Brain pericyte (primary cell): ENCODE results near the gene PPP2R5C.
A peak's percentile ranks its signal among the peaks of the same experiment; 100 is the strongest.

Experiments used
- DNase-seq: peaks from one replicate; pipeline ENCODE4 v3.0.0-alpha.2; 2012; ENCODE audit warnings: low read depth, low spot score

PPP2R5C gene

DNA sequence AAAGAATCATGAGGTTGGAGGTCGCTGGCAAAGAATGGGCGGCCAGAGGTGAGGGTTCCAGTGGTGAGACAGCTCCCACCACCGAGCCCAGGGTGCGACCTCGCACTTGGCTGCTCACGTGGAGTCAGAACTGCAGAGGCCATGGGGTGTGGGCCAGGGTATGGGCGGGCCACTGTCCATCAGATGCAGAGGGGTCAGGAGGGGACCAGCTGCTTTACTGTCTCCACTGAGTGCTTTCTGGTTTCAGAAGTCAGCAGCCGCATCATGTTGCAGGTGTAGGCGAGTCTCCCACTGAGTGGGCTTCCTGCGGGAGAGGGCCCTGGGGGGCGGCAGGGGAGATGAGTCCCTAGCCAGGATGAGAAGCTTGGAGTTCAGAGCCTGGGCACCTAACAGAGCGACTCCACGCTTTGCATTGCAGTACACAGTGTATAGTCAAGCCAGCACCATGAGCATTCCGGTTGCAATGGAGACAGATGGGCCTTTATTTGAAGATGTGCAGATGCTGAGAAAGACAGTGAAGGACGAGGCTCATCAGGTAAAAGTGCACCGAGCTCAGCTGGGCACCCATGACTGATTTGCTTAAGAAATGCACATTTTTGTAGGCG lies 156.0 kb downstream of the PPP2R5C start:
- DNase-seq = no peak

DNA sequence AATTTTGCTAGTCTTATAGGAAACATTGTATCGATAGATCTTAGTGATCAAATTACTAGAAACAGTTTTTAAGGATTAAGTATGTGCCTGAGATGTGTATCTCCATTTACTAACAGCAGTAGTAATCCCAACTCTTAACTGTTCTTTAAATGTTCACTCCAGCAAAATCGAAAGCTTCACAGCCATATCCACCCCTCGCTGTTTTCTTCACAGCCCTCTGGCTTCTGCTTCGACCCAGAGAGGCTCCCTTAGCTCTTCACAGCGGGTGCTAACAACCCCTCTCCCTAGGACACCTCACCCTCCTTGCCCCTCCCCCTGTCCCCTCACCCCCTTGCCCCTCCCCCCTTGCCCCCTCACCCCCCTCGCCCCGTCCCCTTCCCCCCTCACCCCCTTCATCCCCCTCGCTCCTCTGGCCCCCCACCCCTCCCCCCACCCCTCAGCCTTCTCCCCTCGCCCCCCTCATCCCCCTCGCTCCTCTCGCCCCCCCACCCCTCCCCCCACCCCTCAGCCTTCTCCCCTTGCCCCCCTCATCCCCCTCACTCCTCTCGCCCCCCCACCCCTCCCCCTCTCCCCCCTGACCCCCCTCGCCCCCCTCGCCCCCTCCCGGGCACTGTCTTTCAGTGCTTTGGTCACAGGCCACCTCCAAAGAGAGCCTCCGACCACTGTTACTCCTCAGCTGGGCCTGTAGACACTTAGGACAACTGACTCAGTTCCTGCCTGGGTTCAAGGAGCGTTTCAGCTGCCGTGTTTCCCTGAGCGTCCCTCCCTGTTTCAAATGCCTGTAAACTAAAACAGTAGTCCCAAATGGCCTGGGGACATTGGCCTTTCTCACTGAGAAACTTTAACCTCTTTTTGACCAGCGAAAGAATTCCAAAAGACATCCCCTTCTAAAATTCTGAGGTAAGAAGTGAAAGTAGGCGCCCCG lies 156.8 kb downstream of the PPP2R5C start:
- DNase-seq = no peak

DNA sequence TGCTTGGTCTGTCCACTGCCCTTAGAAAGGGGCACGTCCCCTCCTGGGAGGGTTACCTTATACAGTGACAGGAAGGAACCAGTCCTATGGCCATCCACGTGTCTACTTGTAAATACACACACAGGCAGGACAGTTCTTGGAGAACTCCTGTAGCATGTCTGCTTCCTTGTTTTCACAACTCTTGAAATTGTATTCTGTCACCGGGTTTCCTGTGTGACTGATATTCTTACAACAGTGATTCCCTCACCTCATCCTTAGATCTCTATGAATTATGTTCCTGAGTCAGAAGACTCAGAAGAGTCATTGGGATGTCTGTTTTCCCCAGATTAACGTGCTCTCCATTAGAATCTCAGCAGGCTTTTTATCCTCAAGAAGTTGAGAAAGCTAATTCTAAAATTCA lies 158.8 kb downstream of the PPP2R5C start:
- no peak for DNase-seq

DNA sequence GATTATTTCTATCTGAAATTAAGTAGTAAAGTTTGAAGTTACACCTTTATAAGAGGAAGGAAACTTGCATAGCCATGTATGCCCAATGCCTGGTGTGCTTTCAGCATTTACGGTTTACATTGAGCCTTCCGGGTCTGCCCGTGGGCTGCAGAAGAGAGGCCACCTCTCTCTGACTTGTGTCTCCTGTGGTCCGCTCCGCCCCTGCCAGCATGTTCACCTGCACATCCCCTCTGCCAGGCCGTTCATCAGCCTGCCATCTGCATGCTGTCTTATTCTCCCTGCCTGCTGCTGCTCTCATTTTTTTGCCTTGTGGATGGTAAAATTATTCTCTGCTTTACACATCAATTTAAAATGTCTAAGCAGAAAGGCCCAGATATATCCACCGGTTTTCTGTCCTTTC lies 161.4 kb downstream of the PPP2R5C start:
- DNase-seq = no peak

DNA sequence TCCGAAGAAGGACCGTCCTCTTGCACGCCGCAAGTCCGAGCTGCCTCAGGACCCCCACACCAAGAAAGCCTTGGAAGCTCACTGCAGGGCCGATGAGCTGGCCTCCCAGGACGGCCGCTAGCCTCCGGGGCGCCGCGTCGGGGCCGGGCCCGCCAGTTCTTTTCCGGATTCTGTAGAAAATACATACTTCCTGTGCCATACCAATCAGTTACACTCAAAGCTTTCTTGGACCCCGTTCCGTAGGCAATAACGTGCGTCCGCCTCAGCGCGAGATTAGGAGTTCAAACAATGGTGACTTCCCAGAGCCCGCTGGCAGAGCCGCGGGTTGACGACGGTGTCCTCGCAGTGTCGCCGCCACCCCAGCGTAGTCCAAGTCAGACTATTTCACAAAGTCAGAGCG lies 163.6 kb downstream of the PPP2R5C start:
- no peak for DNase-seq

DNA sequence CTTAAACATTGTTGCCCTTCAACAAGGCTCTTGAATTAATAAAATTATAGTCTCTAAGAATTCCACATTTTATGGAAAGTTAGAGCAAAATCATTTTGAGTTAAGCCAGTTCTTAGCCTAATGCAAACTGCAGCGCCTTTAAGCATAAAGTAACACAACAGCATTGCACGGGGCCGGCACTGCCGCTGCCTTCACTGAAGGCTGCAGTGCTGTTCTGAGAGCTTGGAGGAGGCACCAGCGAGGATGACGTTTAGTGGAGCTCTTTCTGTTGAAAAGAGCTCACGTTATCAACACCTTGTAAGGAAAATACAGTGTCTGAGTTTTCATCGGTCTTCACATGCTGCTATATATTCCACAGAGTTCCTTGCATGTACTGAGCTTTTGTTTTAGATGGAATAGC lies 164.6 kb downstream of the PPP2R5C start:
- DNase-seq = no peak

DNA sequence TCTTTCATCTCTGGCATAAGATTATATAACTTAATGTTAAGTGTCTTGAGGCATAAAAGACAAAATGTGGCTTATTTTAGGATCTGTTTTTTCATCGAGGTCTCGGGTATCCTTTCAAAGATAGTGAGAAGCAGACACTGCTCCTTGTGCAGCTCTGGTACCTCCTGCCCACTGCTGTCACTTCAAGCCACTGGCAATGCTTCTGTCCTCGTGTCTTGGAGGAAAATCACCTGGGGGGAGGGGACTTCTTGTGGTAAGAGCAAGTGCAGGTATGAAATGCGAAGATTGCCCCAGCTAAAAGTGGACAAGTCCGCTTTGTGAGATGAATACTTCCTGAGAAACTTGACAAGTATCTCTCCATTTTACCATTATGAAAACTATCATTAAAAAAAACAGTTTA lies 165.1 kb downstream of the PPP2R5C start:
- DNase-seq = no peak

DNA sequence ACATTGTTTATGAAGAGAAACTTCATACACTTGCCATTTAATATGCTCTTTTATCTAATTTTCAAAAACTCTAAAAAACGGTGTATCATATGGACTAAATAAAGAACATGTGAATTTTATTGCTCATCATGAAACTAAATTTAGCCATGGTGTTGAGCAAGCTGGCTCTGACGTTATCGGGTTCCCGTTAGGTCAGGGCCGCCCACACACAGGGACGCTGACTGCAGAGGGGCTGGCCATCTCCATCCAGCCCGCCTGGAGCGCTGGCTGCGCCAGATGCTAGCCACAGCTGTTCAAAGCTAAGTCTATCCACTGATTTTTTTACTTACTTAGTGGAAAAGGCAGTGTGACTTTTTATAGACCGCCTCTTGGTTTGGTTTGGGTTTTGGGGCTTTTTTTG lies 166.3 kb downstream of the PPP2R5C start:
- peak; percentile 96 for DNase-seq

DNA sequence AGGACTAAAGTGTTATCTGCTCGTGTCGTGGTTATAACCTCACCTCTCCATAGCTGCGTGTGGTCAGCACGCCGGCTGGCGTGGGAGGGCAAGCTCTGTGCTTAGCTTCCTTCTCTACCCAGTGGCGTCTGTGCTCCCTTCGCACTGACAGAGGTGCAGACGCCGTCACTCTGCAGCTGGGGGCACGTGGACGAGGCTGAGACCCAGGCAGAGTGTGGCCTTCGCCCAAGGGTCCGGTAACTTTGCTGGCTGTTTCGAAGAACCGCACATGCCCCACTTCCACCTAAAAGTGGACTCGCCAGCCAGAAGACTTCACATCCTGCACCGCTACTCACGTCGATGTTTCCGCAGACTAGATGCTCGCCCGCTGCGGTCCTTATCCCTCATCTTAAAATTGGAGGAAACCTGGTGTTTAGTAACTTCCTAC lies 166.9 kb downstream of the PPP2R5C start:
- no peak for DNase-seq

DNA sequence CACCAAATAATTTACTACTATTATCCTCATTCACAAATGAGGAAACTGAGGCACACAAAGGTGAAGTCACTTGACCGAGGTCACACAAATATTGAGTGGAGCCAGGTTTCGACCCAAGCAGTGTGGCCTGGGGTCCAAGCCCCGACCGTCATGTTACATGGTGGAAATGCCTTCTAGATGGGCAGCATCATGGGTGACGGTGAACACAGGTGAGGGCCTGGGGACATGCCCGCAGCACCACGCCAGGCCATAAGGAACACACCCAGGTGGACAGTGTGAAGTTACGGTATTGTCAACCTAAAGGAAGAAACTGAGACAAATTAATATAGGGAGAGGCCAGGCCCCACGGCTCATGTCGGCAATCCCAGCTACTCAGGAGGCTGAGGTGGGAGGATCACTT lies 167.6 kb downstream of the PPP2R5C start:
- no peak for DNase-seq

DNA sequence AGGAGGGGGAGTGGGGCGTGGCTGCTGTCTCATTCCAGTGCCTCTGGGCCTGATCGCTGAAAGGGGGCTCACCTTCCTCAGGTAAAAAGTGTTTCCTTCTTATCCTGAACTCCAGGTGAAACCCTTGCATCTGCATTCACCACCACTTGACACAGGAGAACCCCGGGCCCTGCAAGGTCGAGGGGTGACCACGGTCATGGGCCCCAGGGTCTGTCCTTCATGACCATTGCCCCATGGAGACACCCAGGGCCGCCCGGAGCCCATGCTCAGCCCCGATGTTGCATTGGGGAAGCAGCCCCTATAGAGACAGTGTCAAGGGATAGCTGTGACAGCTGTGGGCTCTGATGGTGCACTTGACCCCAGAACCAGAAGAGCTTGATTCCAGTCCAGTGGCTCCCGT lies 168.4 kb downstream of the PPP2R5C start:
- no peak for DNase-seq

DNA sequence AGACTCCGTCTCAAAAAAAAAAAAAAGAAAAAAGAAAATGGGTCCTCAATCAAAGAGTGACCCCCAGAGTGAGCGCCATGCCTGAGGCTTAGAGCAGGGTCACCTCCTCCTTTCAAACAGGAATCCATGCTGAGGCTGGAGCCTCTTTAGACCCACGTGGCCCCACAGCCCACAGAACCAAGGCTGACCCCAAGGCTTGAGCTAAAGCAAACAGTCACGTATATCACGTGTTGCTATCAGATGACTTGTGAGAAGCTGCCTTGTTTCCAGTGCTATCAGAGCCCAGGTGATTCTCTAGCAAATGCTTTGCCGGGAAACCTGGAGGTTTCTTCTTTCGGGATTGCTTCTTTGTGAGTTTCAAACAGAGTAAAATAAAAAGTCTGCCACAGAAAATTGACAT lies 171.2 kb downstream of the PPP2R5C start:
- no peak for DNase-seq

DNA sequence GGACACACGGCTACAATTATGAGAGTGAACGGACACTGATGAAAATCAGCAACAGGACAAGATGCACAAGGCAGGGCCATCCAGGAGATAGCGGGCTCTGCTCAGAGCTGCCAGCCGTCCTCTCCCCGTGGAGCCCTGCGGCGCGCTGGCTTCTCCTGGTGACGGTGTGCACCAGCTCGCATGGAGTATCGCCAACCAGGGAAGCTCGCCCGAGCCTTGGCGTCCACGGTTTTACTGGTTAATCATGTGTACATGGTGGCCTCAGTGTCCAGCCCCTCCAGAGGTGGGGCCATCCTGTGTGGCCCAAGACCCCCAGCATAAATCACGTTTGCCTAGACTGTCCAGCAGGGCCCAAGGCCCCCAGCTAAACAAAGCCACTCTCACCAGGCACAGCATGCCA lies 171.7 kb downstream of the PPP2R5C start:
- DNase-seq = no peak

DNA sequence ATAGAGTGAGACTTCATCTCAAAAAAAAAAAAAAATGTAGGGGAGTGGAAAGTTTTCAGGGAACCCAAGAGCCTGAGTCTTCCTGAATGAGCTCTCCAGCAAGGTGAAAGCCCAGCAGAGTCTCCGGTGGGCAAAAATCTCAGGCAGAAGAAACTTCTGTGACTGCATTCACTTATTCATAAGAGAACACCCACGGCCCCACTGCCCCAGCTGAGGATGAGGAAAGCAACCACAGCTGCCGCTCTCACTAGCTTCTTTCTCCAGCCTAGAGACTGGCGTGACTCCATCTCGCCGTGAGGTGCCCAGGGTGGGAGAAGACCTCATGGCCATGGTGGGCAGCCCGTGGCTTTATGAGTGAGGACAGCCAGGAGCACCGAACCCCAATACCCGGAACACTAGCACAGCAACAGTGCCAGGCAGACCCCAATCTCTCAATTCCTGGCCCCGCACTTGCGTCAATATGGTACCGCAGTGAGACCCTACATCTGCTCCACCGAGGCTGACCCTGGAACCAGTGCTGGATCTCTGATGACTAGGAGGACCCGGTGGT lies 173.2 kb downstream of the PPP2R5C start:
- DNase-seq = no peak

DNA sequence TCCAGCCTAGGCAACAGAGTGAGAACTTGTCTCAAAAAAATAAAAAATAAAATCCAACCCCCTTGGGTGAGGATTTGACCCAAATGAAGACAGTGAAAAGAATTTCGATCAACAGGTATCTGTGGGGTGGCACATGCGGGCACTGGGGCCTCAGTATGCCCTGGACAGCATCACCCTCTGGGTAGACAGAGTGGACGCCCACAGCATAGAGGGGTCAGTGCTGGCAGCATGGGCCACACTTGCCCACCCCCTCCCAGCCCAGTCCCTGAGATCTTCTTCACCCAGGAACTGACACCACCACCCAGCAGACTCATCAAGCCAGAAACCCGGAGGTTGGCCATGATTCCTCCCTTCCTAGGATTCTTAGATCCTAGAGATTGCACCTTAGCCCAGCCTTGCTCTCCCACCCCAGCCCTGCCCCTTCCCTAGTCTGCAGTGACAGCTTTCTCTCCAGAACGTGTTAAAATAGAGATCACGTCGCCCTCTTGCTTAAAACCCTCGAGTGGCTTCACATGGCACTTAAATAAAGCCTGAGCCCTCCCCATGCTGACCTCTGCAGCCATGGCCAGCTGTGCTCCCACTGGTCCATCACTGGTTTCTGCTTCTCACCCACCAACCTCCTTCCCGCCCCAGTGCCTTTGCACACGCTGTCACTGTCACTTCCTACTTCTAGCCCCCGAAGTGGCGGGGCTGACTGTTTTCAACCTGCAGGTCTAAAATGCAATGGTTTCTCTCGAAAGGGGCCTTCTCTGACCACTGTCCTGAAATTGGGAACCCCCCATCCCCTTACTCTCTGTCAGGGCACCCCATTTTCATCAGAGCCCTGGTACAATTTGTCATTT lies 176.6 kb downstream of the PPP2R5C start:
- no peak for DNase-seq

DNA sequence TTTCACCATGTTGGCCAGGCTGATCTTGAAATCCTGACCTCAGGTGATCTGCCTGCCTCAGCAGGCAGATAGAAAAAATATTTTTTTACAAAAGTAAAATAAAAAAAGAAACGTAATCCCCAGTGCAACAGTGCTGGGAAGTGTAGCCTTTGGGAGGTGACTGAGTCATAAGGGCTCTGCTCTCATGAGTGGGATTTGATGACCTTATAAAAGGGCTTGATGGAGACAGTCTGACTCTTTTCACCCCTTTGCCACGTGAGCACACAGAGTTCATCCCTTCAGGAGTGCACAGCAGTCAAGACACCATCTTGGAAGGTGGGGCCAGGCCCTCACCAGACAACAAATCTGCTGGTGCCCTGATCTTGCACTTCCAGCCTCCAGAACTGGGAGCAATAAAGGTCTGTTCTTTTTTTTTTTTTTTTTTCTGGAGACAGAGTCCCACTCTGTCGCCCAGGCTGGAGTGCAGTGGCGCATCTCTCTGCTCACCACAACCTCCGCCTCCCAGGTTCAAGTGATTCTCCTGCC lies 178.2 kb downstream of the PPP2R5C start:
- no peak for DNase-seq

DNA sequence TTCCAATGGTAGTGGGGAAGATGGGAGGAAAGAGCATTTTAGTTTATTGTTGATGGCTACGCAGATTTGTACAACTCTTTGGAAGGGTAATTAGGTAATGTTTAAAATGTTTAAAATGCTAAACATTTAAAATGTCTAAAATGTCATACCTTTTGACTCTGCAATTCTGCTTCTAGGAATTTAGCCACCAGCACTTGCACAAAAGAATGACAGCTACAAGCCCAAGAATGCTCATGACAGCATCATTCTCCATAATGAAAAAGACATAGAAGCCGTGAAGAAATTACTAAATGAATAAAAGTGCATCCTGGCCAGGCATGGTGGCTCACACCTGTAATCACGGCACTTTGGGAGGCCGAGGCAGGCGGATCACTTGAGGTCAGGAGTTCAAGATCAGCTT lies 182.9 kb downstream of the PPP2R5C start:
- no peak for DNase-seq

DNA sequence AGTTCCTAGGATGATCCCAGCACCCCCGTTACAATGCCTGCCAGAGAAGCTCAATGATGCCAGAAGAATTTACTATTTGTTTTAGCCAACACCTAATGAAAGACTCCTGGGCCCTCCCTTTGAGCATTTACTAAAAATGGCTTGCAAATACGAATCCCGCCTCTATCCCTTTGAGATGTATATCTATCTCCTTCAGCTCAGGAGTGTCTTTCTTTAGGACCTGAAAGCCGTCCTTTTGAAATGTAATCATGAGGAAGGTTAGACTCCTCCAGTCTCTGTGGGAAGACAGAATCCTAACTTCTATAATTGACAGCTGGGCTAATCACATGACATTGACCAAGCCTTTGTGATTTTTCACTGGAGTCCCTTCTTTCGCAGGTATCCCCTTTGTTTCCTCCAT lies 183.7 kb downstream of the PPP2R5C start:
- no peak for DNase-seq

DNA sequence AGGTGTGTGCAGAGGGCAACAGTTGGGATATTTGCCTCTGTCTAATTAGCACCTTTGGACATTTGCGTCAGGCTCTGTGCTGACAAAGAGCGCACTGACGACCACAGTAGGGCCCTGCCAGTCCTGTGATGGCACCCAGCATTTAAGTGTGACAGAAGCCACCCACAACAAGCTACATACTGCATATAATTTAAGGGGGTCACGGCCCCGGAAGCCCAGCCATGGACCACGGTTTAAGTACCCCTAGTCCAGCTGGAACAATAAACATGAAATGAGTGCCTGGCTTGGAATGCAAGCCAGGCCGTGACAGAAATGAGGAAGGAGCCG lies 186.0 kb downstream of the PPP2R5C start:
- DNase-seq = no peak

DNA sequence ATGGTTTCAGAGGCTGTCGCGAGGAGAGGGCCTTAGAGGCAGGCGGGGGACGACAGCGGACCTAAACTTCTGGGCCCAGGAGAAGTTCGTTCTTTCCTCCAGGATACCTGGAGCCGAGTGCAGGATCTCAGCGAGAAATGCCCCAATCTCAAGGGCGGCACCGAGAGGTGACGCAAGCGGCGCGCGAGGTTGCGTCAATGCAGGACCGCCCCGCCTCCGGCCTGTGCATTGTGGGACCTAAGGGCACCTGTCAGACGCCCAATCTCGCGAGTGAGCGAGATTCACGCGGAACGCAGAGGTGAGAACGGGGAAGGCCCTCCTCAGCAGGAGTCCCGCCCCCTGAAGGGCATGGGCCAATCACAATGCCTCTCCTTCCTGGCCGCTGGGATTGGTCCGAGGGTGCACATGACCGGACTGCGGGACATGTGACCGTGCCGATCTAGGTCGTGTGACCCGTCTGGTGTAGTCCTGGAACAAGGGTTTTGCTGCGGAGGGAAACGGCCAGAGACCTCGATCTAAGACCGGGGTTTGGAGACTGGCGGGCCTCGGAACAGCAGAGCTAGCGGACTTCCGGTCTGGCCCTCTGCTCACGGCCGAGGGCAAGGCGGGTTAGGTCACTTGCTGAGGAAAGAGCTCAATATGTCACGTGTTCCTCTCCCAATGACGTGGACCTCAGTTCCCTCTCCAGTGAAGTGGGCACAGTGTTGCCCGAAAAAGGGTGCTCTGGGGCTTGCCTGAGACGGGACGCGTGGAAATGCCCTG lies 186.6 kb downstream of the PPP2R5C start:
- DNase-seq = peak; percentile 100

DNA sequence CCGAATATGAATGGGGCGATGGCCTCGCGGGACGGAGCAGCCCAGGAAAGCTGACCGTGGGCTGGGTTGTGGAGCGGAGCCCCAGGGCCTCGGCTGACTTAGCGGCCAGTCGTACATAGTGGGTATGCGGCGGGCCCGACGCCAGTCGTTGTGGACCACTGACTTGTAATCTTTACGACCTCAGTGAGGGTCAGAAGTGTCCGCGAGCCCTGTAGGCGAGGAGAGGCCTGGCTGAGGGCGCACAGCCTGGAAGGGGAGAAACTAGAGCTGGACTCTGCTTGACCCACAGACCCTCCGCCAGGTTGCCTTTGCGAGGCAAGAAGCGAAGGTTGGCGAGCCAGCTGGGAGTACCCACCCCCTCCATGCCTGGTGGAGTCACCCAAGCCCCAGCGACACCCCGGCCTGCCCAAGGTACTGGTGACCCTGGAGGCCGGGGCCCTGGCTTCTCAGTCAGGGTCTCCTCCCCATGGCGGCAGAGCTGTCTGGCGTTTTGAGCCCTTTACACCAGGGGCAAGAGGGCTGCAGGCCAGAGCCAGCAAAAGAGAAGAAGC lies 187.2 kb downstream of the PPP2R5C start:
- DNase-seq = no peak
